ENCODE measurements around the gene PHLDB2.
"Not testable (repeated sequence)": the region's sequence is repeated elsewhere in the genome, so short reads cannot be mapped to it uniquely, and the experiment has no call there.

- not testable (repeated sequence) for TF ChIP-seq CTCF, EP300 (IDR thresholded peaks at IDR 0.05)
Measured at GRCh38 chr3:111816771-111817170, 42.3 kb upstream of the PHLDB2 start.

Data from upper lobe of left lung (tissue), 4 donors.